ENCODE measurements around the gene C17orf100. TPM values are rescaled to one million over a fixed set of nuclear protein-coding genes. Genes with fewer than 3 reads are reported as not detected.

Gene C17orf100
- total RNA-seq, 2 donors from 2014 or later, result 0.63 TPM; not detected in 1

- no peak for DNase-seq (ENCODE audit: low spot score)
- Histone ChIP-seq H3K27ac (no peak overlapping the region), H3K4me3 (no peak overlapping the region), H3K36me3 (no peaks in the 10 kb centered on the region), H3K9me3 (no peaks in the 10 kb centered on the region), H3K4me1 (no peaks in the 10 kb centered on the region), H3K27me3 (no peaks in the 10 kb centered on the region)
- TF ChIP-seq CTCF (IDR thresholded peaks at IDR 0.05), result no peak
Measured at GRCh38 chr17:6683730-6684459, 32.3 kb downstream of the C17orf100 start.

- no peaks in the 10 kb centered on the region for H3K36me3 ChIP-seq
- H3K27me3 ChIP-seq, result no peaks in the 10 kb centered on the region
- no peak overlapping the region for H3K4me3 ChIP-seq
- no peak for TF ChIP-seq CTCF (IDR thresholded peaks at IDR 0.05)
- H3K4me1 ChIP-seq, result no peaks in the 10 kb centered on the region
- H3K9me3 ChIP-seq, result no peaks in the 10 kb centered on the region
- DNase-seq (ENCODE audit: low spot score), result no peak
- no peak overlapping the region for H3K27ac ChIP-seq
Measured at GRCh38 chr17:6684460-6684783, 32.9 kb downstream of the C17orf100 start.

GRCh38 chr17:6684881-6685767 lies 33.6 kb downstream of the C17orf100 start:
- Histone ChIP-seq H3K9me3 (no peaks in the 10 kb centered on the region), H3K4me3 (no peak overlapping the region), H3K27me3 (no peaks in the 10 kb centered on the region), H3K27ac (no peak overlapping the region), H3K4me1 (no peaks in the 10 kb centered on the region), H3K36me3 (no peaks in the 10 kb centered on the region)
- no peak for DNase-seq (ENCODE audit: low spot score)
- no peak for TF ChIP-seq CTCF (IDR thresholded peaks at IDR 0.05)

- Histone ChIP-seq H3K27me3 (no peaks in the 10 kb centered on the region), H3K36me3 (no peaks in the 10 kb centered on the region), H3K4me3 (no peak overlapping the region), H3K4me1 (no peaks in the 10 kb centered on the region), H3K9me3 (no peaks in the 10 kb centered on the region), H3K27ac (no peak overlapping the region)
- TF ChIP-seq CTCF (IDR thresholded peaks at IDR 0.05), result no peak
- DNase-seq (ENCODE audit: low spot score), result no peak
Measured at GRCh38 chr17:6686026-6686425, 34.5 kb downstream of the C17orf100 start.

GRCh38 chr17:6688944-6689343 lies 37.4 kb downstream of the C17orf100 start:
- no peaks in the 10 kb centered on the region for H3K36me3 ChIP-seq
- DNase-seq (ENCODE audit: low spot score), result no peak
- no peak overlapping the region for H3K4me3 ChIP-seq
- no peaks in the 10 kb centered on the region for H3K4me1 ChIP-seq
- no peak overlapping the region for H3K27ac ChIP-seq
- no peaks in the 10 kb centered on the region for H3K9me3 ChIP-seq
- no peaks in the 10 kb centered on the region for H3K27me3 ChIP-seq
- no peak for TF ChIP-seq CTCF (IDR thresholded peaks at IDR 0.05)
